Trophoblast cell (in vitro differentiated cells and primary cell): ENCODE measurements around the gene HSD3B1.
"Not testable (repeated sequence)": the region's sequence is repeated elsewhere in the genome, so short reads cannot be mapped to it uniquely, and the experiment has no call there.

ENCODE experiments used
- DNase-seq, 2 donors: peaks; one replicate each; pipeline ENCODE4 v3.0.0-alpha.2; 2016
- H2AFZ ChIP-seq: 2 replicates; pipeline ENCODE4 v1.6.1; 2013; ENCODE audit warnings: low read length, moderate library complexity, mild to moderate bottlenecking; ENCODE audit not compliant: insufficient read depth, poor library complexity
- H2AK5ac ChIP-seq: 2 replicates; pipeline ENCODE4 v1.6.1; 2013; ENCODE audit warnings: mild to moderate bottlenecking, low read length
- H2BK120ac ChIP-seq: 2 replicates; pipeline ENCODE4 v1.6.1; 2013; ENCODE audit warnings: low read length, mild to moderate bottlenecking, moderate library complexity; ENCODE audit not compliant: insufficient read depth, poor library complexity
- H2BK12ac ChIP-seq: 2 replicates; pipeline ENCODE4 v1.6.1; 2013; ENCODE audit warnings: mild to moderate bottlenecking, low read length, moderate library complexity
- H2BK5ac ChIP-seq: 2 replicates; pipeline ENCODE4 v1.6.1; 2013; ENCODE audit warnings: low read length, low read depth, moderate library complexity, mild to moderate bottlenecking; ENCODE audit not compliant: poor library complexity
- H3K14ac ChIP-seq: 2 replicates; pipeline ENCODE4 v1.6.1; 2013; ENCODE audit warnings: mild to moderate bottlenecking, low read length
- H3K18ac ChIP-seq: 2 replicates; pipeline ENCODE4 v1.6.1; 2013; ENCODE audit warnings: mild to moderate bottlenecking, low read length
- H3K23ac ChIP-seq: 2 replicates; pipeline ENCODE4 v1.6.1; 2013; ENCODE audit warnings: low read length
- H3K27ac ChIP-seq: 2 replicates; pipeline ENCODE4 v1.5.1; 2013; ENCODE audit warnings: low read depth, mild to moderate bottlenecking, inconsistent platforms, low read length, moderate library complexity
- H3K27me3 ChIP-seq: 2 replicates; pipeline ENCODE4 v1.6.1; 2013; ENCODE audit warnings: inconsistent platforms, mild to moderate bottlenecking, low read length, moderate library complexity; ENCODE audit not compliant: insufficient read depth
- H3K36me3 ChIP-seq, 2 experiments: 1 replicate in 1 of 2; 2 replicates in 1 of 2; pipeline ENCODE4 v1.6.1; 2013; ENCODE audit warnings: low read length in 2 of 2, mild to moderate bottlenecking in 2 of 2, moderate library complexity in 1 of 2; ENCODE audit not compliant: insufficient read depth in 2 of 2, control insufficient read depth in 1 of 2
- H3K4ac ChIP-seq: 2 replicates; pipeline ENCODE4 v1.6.1; 2013; ENCODE audit warnings: low read depth, mild to moderate bottlenecking, low read length, moderate library complexity
- H3K4me1 ChIP-seq, 2 experiments: 1 replicate in 1 of 2; 2 replicates in 1 of 2; pipeline ENCODE4 v1.6.1; 2013; ENCODE audit warnings: low read length in 2 of 2, mild to moderate bottlenecking in 2 of 2, moderate library complexity in 1 of 2; ENCODE audit not compliant: insufficient read depth in 2 of 2, control insufficient read depth in 1 of 2
- H3K4me2 ChIP-seq: 2 replicates; pipeline ENCODE4 v1.6.1; 2013; ENCODE audit warnings: inconsistent platforms, mild to moderate bottlenecking, low read length, moderate library complexity
- H3K4me3 ChIP-seq: 2 replicates; pipeline ENCODE4 v1.5.1; 2013; ENCODE audit warnings: mild to moderate bottlenecking, low read depth, low read length, inconsistent platforms
- H3K79me1 ChIP-seq: one replicate; pipeline ENCODE4 v1.6.1; 2013; ENCODE audit warnings: low read length
- H3K79me2 ChIP-seq: 2 replicates; pipeline ENCODE4 v1.6.1; 2013; ENCODE audit warnings: low read length, mild to moderate bottlenecking; ENCODE audit not compliant: control insufficient read depth, insufficient read depth, poor library complexity
- H3K9ac ChIP-seq: 2 replicates; pipeline ENCODE4 v1.6.1; 2013; ENCODE audit warnings: mild to moderate bottlenecking, low read length
- H3K9me3 ChIP-seq: 2 replicates; pipeline ENCODE4 v1.6.1; 2013; ENCODE audit warnings: low read depth, mild to moderate bottlenecking, control low read depth, inconsistent platforms, low read length; ENCODE audit not compliant: insufficient read depth
- H4K12ac ChIP-seq: 2 replicates; pipeline ENCODE4 v1.6.1; 2013; ENCODE audit warnings: low read depth, mild to moderate bottlenecking, low read length, moderate library complexity
- H4K8ac ChIP-seq: 2 replicates; pipeline ENCODE4 v1.6.1; 2013; ENCODE audit warnings: low read depth, mild to moderate bottlenecking, low read length, moderate library complexity
- H4K91ac ChIP-seq: one replicate; pipeline ENCODE4 v1.6.1; 2013; ENCODE audit warnings: low read depth, mild to moderate bottlenecking, low read length, moderate library complexity
- WGBS: extraction: QIAGEN DNeasy Blood & Tissue Kit; methylation state at CpG from one replicate; pipeline ENCODE4 v1.1.7; 2013; ENCODE audit warnings: missing lambda C conversion rate; ENCODE audit not compliant: insufficient read length, insufficient coverage; ENCODE audit errors: extremely low coverage; 5-methylcytosine and 5-hydroxymethylcytosine counted together

Gene HSD3B1

DNA sequence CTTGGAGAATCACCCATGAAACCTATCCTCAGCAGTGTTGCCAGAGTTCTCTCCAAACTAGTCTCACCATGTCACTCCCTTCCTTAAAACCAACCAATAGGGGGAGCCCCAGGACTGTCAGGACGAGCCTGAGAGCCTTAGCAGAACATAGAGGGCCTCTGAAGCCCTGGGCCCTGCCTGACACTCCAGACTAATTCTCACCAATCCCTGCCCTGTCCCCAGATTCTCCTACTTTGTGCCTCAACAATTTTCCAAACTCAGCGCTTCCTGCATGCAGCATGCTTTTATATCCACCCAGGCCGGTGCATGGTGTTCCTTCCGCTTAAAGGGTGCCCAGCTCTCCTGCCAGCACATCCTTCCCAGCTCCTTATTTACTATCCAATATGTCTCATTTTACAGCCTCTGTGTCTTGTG lies 42.7 kb downstream of the HSD3B1 start:
- WGBS: no CpG with 5 or more reads among the region's 4 CpGs

GRCh38 chr1:119550381-119550780 lies 43.4 kb downstream of the HSD3B1 start:
- H3K79me1 ChIP-seq: peaks cover 7% of the 10 kb centered on the region
- no peak overlapping the region for H2AFZ ChIP-seq
- no peak overlapping the region for H4K8ac ChIP-seq
- H4K12ac ChIP-seq: no peak overlapping the region
- no peaks in the 10 kb centered on the region for H3K9me3 ChIP-seq
- H3K4me3 ChIP-seq: no peak overlapping the region
- H3K9ac ChIP-seq: no peak overlapping the region
- H3K27ac ChIP-seq: no peak overlapping the region
- no peaks in the 10 kb centered on the region for H3K27me3 ChIP-seq
- no CpG with 5 or more reads among the region's 2 CpGs for WGBS
- no peaks in the 10 kb centered on the region for H3K36me3 ChIP-seq
- H2AK5ac ChIP-seq: no peak overlapping the region
- peaks cover 5 to 15% of the 10 kb centered on the region in 2 experiments for H3K4me1 ChIP-seq
- no peak overlapping the region for H3K18ac ChIP-seq
- H3K14ac ChIP-seq: no peak overlapping the region
- H3K79me2 ChIP-seq: no peaks in the 10 kb centered on the region
- no peak overlapping the region for H3K4me2 ChIP-seq
- H2BK12ac ChIP-seq: no peak overlapping the region
- H2BK5ac ChIP-seq: no peak overlapping the region
- H3K23ac ChIP-seq: no peak overlapping the region
- no peak overlapping the region for H3K4ac ChIP-seq
- no peak overlapping the region for H2BK120ac ChIP-seq
- no peak for DNase-seq
- no peak overlapping the region for H4K91ac ChIP-seq

More for the DNA sequence above, 42.7 kb downstream of the HSD3B1 start:
- no peak overlapping the region for H2BK120ac ChIP-seq
- peaks cover 7% of the 10 kb centered on the region for H3K79me1 ChIP-seq
- H2BK5ac ChIP-seq: no peak overlapping the region
- H3K36me3 ChIP-seq: no peaks in the 10 kb centered on the region
- H4K91ac ChIP-seq: no peak overlapping the region
- no peak overlapping the region for H3K4ac ChIP-seq
- H3K23ac ChIP-seq: no peak overlapping the region
- no peak overlapping the region for H2BK12ac ChIP-seq
- H3K79me2 ChIP-seq: no peaks in the 10 kb centered on the region
- no peak overlapping the region for H3K4me3 ChIP-seq
- no peak overlapping the region for H3K18ac ChIP-seq
- no peak overlapping the region for H3K9ac ChIP-seq
- no peak overlapping the region for H4K8ac ChIP-seq
- H3K27me3 ChIP-seq: no peaks in the 10 kb centered on the region
- H3K9me3 ChIP-seq: no peaks in the 10 kb centered on the region
- no peak overlapping the region for H3K27ac ChIP-seq
- no peak overlapping the region for H2AFZ ChIP-seq
- peak; percentile 57 to 89 for DNase-seq
- H3K4me1 ChIP-seq: peaks cover 5 to 12% of the 10 kb centered on the region in 2 experiments
- H2AK5ac ChIP-seq: no peak overlapping the region
- H3K14ac ChIP-seq: no peak overlapping the region
- H4K12ac ChIP-seq: no peak overlapping the region
- H3K4me2 ChIP-seq: no peak overlapping the region

DNA sequence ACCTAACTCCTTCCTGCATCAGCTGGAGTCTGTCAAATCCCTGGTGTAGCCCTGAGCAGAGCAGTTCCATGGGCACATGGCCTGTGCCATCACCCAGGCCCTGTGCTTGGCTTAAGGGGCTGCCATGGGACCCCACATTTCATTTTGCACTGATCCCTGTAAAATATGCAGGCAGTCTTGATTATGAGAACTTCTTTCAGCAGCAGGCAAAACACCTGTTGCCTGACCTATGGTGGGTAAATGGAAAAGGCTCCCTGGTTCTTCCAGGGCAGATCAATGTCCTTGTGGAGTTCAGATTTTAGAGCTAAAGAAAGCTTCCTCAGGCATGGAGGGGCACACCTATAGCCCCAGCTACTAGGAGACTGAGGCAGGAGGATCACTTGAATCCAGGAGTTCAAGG lies 44.2 kb downstream of the HSD3B1 start:
- H2AFZ ChIP-seq: no peak overlapping the region
- peak overlapping the region; percentile 9 for H3K9ac ChIP-seq
- H3K4me3 ChIP-seq: no peak overlapping the region
- no peaks in the 10 kb centered on the region for H3K27me3 ChIP-seq
- no peaks in the 10 kb centered on the region for H3K36me3 ChIP-seq
- no peak overlapping the region for H3K14ac ChIP-seq
- H2BK5ac ChIP-seq: no peak overlapping the region
- no peak overlapping the region for H3K4ac ChIP-seq
- H2BK12ac ChIP-seq: no peak overlapping the region
- no peaks in the 10 kb centered on the region for H3K9me3 ChIP-seq
- no peak overlapping the region for H3K23ac ChIP-seq
- no peaks in the 10 kb centered on the region for H3K79me2 ChIP-seq
- no peak for DNase-seq
- H4K12ac ChIP-seq: no peak overlapping the region
- H3K4me1 ChIP-seq: peaks cover 5 to 15% of the 10 kb centered on the region in 2 experiments
- no peak overlapping the region for H3K27ac ChIP-seq
- no peak overlapping the region for H2AK5ac ChIP-seq
- peaks cover 7% of the 10 kb centered on the region for H3K79me1 ChIP-seq
- H4K8ac ChIP-seq: no peak overlapping the region
- peak overlapping the region; percentile 12 for H4K91ac ChIP-seq
- no peak overlapping the region for H3K4me2 ChIP-seq
- no peak overlapping the region for H3K18ac ChIP-seq
- H2BK120ac ChIP-seq: no peak overlapping the region

DNA sequence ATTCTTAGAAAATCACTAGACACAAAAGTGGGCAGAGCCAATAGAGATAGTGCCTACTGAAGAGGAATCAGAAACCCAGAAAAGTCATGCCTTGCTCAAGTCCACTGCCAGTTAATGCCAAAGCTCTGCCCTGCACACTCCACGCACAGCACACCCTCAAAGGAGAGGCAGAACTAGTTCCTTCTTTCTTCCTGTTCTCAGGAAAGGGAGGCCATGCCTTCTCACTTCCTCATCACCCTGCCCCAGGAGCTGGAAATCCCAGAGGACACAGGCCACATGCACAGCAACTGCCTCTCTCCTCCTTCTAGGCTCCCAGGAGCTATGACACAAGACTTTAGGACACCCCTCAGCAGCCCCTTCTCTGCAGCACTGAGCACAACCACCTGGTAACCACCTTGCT lies 45.6 kb downstream of the HSD3B1 start:
- not testable (repeated sequence) for H3K79me1 ChIP-seq, H3K23ac ChIP-seq, H2BK5ac ChIP-seq, H2AK5ac ChIP-seq, H3K36me3 ChIP-seq, H3K4ac ChIP-seq, H3K27me3 ChIP-seq, H3K4me2 ChIP-seq, H3K14ac ChIP-seq, H3K18ac ChIP-seq, H4K12ac ChIP-seq, H3K9ac ChIP-seq, DNase-seq, H3K27ac ChIP-seq, H2BK120ac ChIP-seq, H3K79me2 ChIP-seq, H2AFZ ChIP-seq, H3K4me3 ChIP-seq, H2BK12ac ChIP-seq, H4K8ac ChIP-seq, H3K9me3 ChIP-seq
- H4K91ac ChIP-seq: peak overlapping the region; percentile 52
- no CpG with 5 or more reads among the region's 1 CpG for WGBS
- peaks cover 5 to 15% of the 10 kb centered on the region in 2 experiments for H3K4me1 ChIP-seq
